ENCODE data around the gene KIF3A.

GRCh38 chr5:132684922-132685720 is 52.2 kb downstream of the KIF3A start:
- TF ChIP-seq CTCF (IDR thresholded peaks at IDR 0.05) (no peak), POLR2A (IDR thresholded peaks at IDR 0.05) (no peak)
